GM19043 (cell line): Measurements from ENCODE around the gene UGT1A5.

ENCODE experiments used
- ATAC-seq: cut with Tn5 transposase; IDR thresholded peaks from one replicate; pipeline ENCODE4 v1.9.1; 2021; ENCODE audit warnings: low read depth; ENCODE audit not compliant: unreplicated experiment

Gene UGT1A5

GRCh38 chr2:233821709-233822100 lies 109.0 kb downstream of the UGT1A5 start:
- ATAC-seq: no peak

GRCh38 chr2:233822101-233822771 lies 109.5 kb downstream of the UGT1A5 start:
- no peak for ATAC-seq
